ENCODE data around the gene NHS. TPM values are rescaled to one million over a fixed set of nuclear protein-coding genes. Genes with fewer than 3 reads are reported as not detected.

The NHS gene
- total RNA-seq, 1 donor from 2014 or later = 14.9 TPM

DNA sequence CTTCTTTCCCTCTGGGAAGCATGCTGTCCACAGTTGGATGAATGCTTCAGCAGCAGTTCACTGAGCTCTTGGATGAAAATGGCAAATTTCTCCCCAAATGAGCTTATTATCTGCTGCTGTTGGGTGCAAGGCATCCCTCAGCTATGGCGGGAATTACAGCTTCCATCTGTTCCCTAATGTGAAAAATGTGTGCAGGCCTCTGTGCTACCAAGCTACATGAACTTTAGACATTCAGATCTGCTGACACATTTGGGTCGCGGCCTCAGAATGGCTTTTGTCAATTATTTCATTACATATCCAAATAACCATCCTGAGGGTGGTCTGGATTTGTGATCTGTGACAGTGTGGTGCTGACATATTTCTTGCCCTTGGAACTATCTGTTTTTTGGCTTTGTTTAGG is 242.8 kb downstream of the NHS start:
- H3K27me3 Mint-ChIP-seq (ENCODE audit: low read depth) = no peaks in the 10 kb centered on the region
- peaks cover 7% of the 10 kb centered on the region for H3K9me3 Mint-ChIP-seq (ENCODE audit: low read depth)
- no peak for DNase-seq (ENCODE audit: low spot score)
- H3K4me3 Mint-ChIP-seq (ENCODE audit: unreplicated experiment) = no peak overlapping the region
- peaks cover 20% of the 10 kb centered on the region for H3K4me1 Mint-ChIP-seq (ENCODE audit: low read depth)
- no peaks in the 10 kb centered on the region for H3K36me3 Mint-ChIP-seq (ENCODE audit: low read depth)
- no peak overlapping the region for H3K27ac Mint-ChIP-seq (ENCODE audit: unreplicated experiment)
- TF ChIP-seq, protein P1, sequence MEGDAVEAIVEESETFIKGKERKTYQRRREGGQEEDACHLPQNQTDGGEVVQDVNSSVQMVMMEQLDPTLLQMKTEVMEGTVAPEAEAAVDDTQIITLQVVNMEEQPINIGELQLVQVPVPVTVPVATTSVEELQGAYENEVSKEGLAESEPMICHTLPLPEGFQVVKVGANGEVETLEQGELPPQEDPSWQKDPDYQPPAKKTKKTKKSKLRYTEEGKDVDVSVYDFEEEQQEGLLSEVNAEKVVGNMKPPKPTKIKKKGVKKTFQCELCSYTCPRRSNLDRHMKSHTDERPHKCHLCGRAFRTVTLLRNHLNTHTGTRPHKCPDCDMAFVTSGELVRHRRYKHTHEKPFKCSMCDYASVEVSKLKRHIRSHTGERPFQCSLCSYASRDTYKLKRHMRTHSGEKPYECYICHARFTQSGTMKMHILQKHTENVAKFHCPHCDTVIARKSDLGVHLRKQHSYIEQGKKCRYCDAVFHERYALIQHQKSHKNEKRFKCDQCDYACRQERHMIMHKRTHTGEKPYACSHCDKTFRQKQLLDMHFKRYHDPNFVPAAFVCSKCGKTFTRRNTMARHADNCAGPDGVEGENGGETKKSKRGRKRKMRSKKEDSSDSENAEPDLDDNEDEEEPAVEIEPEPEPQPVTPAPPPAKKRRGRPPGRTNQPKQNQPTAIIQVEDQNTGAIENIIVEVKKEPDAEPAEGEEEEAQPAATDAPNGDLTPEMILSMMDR (IDR thresholded peaks at IDR 0.05) = no peak

DNA sequence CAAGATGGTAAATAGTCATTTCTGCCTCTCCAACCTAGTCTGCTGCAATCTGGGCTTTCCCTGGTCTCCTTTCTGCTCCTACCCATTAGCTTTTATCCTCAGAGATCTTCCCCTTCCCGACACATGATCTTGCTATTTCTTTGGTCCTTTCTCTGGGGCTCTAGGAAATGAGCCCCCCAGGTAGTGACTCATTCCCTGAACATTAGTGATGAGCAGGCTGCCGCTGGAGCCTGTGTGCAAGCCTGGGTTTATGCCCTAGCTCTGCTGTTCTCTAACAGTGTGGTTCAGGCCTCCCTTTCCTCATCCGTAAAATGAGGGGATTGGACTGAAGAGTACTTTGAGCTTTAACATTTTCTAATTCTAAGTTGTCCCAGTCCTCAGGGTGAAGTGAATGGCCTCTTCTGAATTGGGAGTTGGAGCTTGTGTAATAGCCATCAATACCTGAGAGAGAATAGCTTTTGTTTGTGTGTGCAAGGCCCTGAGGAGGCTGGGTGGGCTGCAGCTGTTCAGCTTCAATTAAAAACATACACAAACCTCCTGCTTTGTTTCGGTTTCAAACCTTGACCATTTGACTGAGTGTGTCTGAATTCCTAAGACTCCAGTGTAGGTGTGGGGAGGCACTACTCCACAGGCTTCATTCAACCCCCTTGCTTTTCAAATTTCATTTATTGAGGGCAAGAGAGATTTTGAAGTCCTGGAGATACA is 246.7 kb downstream of the NHS start:
- TF ChIP-seq, protein P1 (IDR thresholded peaks at IDR 0.05) = no peak
- H3K36me3 Mint-ChIP-seq (ENCODE audit: low read depth) = no peaks in the 10 kb centered on the region
- H3K4me3 Mint-ChIP-seq (ENCODE audit: unreplicated experiment) = no peak overlapping the region
- DNase-seq (ENCODE audit: low spot score) = no peak
- peaks cover 7% of the 10 kb centered on the region for H3K9me3 Mint-ChIP-seq (ENCODE audit: low read depth)
- no peak overlapping the region for H3K27ac Mint-ChIP-seq (ENCODE audit: unreplicated experiment)
- H3K4me1 Mint-ChIP-seq (ENCODE audit: low read depth) = peaks cover 10% of the 10 kb centered on the region
- no peaks in the 10 kb centered on the region for H3K27me3 Mint-ChIP-seq (ENCODE audit: low read depth)

DNA sequence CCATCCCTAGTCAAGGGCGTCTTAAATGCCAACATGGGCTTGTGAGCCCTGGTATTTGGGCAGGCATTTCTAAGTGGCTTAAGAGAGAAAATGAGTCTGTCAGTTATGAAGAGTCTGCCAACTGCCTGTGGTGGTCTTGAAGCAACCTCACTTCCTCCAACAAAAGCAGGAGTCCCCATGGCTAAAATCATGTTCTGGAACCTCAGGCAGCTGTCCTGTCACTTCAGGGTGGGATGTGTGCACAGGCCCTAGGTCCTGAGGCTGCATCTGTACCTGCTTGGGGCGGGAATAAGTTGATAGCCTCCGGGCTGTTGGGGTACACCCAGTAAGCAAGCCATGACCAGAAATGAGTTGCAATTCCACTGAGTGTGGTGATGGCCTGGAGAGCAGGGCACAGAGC is 247.3 kb downstream of the NHS start:
- H3K9me3 Mint-ChIP-seq (ENCODE audit: low read depth) = peaks cover 7% of the 10 kb centered on the region
- TF ChIP-seq, protein P1 (IDR thresholded peaks at IDR 0.05) = no peak
- H3K4me3 Mint-ChIP-seq (ENCODE audit: unreplicated experiment) = no peak overlapping the region
- no peaks in the 10 kb centered on the region for H3K27me3 Mint-ChIP-seq (ENCODE audit: low read depth)
- no peaks in the 10 kb centered on the region for H3K36me3 Mint-ChIP-seq (ENCODE audit: low read depth)
- DNase-seq (ENCODE audit: low spot score) = no peak
- H3K4me1 Mint-ChIP-seq (ENCODE audit: low read depth) = peaks cover 16% of the 10 kb centered on the region
- no peak overlapping the region for H3K27ac Mint-ChIP-seq (ENCODE audit: unreplicated experiment)

GRCh38 chrX:17623750-17624149 is 248.8 kb downstream of the NHS start:
- peaks cover 24% of the 10 kb centered on the region for H3K4me1 Mint-ChIP-seq (ENCODE audit: low read depth)
- H3K27me3 Mint-ChIP-seq (ENCODE audit: low read depth) = no peaks in the 10 kb centered on the region
- peaks cover 7% of the 10 kb centered on the region for H3K9me3 Mint-ChIP-seq (ENCODE audit: low read depth)
- H3K36me3 Mint-ChIP-seq (ENCODE audit: low read depth) = no peaks in the 10 kb centered on the region
- no peak overlapping the region for H3K4me3 Mint-ChIP-seq (ENCODE audit: unreplicated experiment)
- no peak overlapping the region for H3K27ac Mint-ChIP-seq (ENCODE audit: unreplicated experiment)
- TF ChIP-seq, protein P1 (IDR thresholded peaks at IDR 0.05) = no peak
- no peak for DNase-seq (ENCODE audit: low spot score)

GRCh38 chrX:17627026-17627425 is 252.0 kb downstream of the NHS start:
- Mint-ChIP-seq H3K36me3 (ENCODE audit: low read depth) (no peaks in the 10 kb centered on the region), H3K27ac (ENCODE audit: unreplicated experiment) (peak overlapping the region; percentile 54), H3K4me1 (ENCODE audit: low read depth) (peaks cover 31% of the 10 kb centered on the region), H3K27me3 (ENCODE audit: low read depth) (no peaks in the 10 kb centered on the region), H3K9me3 (ENCODE audit: low read depth) (no peaks in the 10 kb centered on the region), H3K4me3 (ENCODE audit: unreplicated experiment) (no peak overlapping the region)
- TF ChIP-seq, protein P1 (IDR thresholded peaks at IDR 0.05) = no peak
- DNase-seq (ENCODE audit: low spot score) = no peak
